Stimulated activated naive B cell treated with anti-CD40 and anti-IgM and Interleukin-4, amounts not matched to agents 10 μg/mL and 1 μg/mL and 100 μg/mL, for 72 hours (primary cell): ENCODE results near the gene HDAC10.

Source experiments
- ATAC-seq, 2 donors: fragments of 150-1000 bp; cut with Tn5 transposase; replicated peaks; 2 replicates each; pipeline ENCODE4 v1.10.0; 2021; ENCODE audit warnings: moderate library complexity in 1 of 2
- DNase-seq: peaks from one replicate; pipeline ENCODE4 v3.0.0; 2021
- H3K27ac Mint-ChIP-seq: one replicate; pipeline ENCODE4 v1.8.0; 2022; ENCODE audit warnings: mild to moderate bottlenecking, mixed read lengths
- H3K27me3 Mint-ChIP-seq, 2 donors: one replicate each; pipeline ENCODE4 v1.8.0; 2022; ENCODE audit warnings: mixed read lengths in 2 of 2
- H3K36me3 Mint-ChIP-seq, 2 donors: one replicate each; pipeline ENCODE4 v1.8.0; 2022; ENCODE audit warnings: mixed read lengths in 2 of 2, mild to moderate bottlenecking in 1 of 2
- H3K4me1 Mint-ChIP-seq, 2 donors: one replicate each; pipeline ENCODE4 v1.8.0; 2022; ENCODE audit warnings: mixed read lengths in 2 of 2, mild to moderate bottlenecking in 1 of 2
- H3K4me3 Mint-ChIP-seq, 2 donors: one replicate each; pipeline ENCODE4 v1.8.0; 2022; ENCODE audit warnings: mild to moderate bottlenecking in 2 of 2, mixed read lengths in 2 of 2, moderate library complexity in 1 of 2
- H3K9me3 Mint-ChIP-seq, 2 donors: one replicate each; pipeline ENCODE4 v1.8.0; 2022; ENCODE audit warnings: mixed read lengths in 2 of 2, mild to moderate bottlenecking in 1 of 2

The HDAC10 gene

DNA sequence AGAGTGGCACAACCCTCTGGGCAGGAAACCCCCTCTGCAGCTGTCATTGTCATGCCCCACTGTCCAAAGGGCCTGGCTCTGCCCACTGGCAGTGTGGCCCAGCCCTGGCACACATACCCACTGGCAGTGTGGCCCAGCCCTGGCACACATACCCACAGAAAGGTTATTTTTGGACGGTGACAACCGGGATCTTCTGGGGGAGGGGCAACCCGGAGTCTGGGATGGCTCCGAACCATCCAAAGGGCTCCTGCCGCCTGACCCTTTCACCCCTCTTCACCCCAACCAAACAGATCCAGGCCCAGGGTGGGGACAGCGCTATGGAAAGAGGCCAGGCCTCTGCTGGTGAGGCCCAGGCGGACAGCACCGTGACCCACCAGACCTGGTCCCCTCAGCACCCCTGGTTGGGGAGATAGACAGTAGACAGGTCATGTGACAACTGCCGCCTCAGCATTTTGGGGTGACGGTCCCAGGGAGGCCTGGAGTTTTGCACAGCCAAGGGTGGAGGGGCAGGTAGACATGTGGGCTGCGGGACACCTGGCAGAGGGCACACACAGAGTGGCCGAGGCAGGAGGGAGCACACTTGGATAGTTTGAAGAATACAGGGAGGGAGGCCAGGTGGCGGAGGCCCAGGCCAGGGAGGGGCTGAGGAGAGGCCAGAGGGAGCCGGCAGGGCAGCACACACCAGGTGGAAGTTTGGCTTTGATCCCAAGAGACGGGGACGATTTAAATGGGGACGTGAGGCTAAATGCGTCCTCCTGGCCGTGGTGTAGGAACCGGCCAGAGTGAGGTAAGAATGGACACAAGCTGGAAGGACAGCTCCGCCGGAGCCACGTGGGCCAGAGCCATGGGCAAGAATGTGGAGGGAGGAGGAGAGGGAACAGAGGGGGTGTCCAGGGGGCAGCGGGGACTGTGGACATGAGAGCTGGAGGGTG is 7.6 kb upstream of the HDAC10 start:
- peaks cover 12 to 22% of the 10 kb centered on the region in 2 donors for H3K4me1 Mint-ChIP-seq
- H3K27me3 Mint-ChIP-seq, result peaks cover 15 to 39% of the 10 kb centered on the region in 2 donors
- H3K27ac Mint-ChIP-seq, result peak overlapping the region; percentile 25
- no peaks in the 10 kb centered on the region for H3K9me3 Mint-ChIP-seq
- ATAC-seq (no peak), DNase-seq (no peak)
- peaks cover 0 to 3% of the 10 kb centered on the region in 2 donors for H3K36me3 Mint-ChIP-seq
- no peak overlapping the region for H3K4me3 Mint-ChIP-seq

DNA sequence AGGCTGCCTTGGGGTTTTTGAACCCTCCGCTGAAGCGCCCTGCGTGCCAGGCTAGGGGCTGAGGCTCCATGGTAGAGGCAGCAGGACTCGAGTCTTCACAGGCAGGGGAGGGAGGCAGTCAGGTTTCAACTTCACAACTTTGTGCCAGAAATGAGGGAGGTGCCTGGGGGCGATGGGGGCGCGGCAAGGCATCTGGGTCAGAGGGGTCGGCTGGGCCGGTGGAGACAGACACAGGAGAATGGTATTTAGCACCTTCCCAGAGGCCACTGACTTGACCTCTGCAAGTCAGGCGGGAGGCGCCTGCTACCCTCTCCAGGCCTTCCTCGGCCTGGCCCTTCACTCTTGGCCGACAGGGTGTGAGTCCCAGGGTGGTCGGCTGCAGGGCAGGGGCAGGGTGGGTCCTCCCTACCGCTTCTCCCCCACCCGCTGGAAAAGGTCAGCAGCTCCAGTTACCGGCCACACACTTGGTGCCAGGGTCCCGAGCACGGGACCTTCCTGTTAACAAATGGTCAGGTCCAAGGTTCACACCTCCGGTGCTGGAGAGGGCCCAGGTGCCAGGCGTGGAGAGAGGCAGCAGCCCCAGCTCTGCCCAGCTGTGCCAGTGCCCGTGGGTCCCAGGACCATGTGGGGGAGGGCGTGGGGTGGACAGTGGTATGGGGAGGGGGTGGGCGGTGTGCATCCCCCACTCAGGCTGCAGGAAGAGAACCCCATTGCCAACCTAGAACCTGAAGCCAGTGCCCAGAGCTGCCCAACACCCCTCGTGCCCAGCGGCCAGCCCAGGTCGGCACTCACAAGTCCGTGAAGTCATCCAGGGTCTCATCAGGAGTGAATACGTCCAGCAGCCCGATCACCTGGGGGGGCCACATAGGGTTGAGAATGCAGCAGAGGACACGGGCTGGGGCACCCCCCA is 6.6 kb upstream of the HDAC10 start:
- Mint-ChIP-seq H3K27me3 (peaks cover 15 to 30% of the 10 kb centered on the region in 2 donors), H3K27ac (no peak overlapping the region), H3K4me1 (peaks cover 7 to 15% of the 10 kb centered on the region in 2 donors), H3K36me3 (peaks cover 0 to 3% of the 10 kb centered on the region in 2 donors), H3K4me3 (no peak overlapping the region), H3K9me3 (no peaks in the 10 kb centered on the region)
- ATAC-seq (no peak), DNase-seq (no peak)

DNA sequence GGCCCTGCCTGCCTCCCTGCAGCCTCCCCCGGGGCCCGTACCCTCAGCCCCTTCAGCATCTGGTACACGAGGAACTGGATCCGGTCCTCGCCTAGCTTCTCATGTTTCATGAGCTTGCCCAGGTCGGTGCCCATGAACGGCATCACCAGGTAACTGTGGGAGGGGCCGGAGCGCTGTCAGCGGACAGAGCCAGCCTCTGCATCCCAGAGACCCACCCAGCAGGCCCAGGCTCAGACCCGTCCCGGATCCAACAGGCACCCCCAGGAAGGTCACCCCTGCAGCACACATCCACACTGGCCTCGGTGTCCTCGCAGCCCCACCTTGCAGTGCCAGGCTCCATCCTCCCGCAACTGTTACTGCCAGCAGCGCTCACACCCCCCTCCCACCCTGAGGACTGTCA is 6.0 kb upstream of the HDAC10 start:
- no peak for DNase-seq
- Mint-ChIP-seq H3K9me3 (no peaks in the 10 kb centered on the region), H3K27ac (no peak overlapping the region), H3K4me1 (peaks cover under 1 to 13% of the 10 kb centered on the region in 2 donors), H3K27me3 (peaks cover 10 to 23% of the 10 kb centered on the region in 2 donors), H3K36me3 (peaks cover 0 to 3% of the 10 kb centered on the region in 2 donors), H3K4me3 (no peak overlapping the region)
- ATAC-seq, result no peak

DNA sequence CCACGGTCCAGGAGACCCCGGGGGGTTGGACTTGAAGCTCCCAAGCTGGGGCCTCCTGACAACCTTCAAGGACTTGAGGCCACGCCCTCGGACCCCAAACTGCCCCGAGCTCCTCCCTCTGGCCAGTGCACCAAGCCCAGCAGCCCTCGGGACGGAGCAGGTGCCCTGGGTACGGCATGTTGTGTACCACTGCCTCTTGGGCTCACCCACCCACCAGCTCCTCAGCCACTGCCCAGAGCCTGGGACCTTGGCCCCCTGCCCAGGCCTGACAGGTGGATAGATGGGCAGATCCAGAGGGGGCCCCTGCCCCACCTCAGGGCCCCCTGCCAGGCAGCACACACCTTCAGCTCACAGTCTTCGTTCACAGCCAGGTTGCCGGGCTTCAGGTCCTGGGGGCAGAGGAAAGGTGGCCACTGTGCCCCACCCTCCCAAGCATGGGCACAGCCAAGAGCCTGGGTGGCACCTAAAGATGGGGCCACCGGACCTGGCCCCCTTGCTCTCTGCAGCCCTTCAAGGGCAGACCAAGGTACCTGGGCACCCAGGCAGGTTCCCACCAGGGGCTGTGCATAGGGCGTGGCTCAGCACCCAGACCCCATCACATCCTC is 5.3 kb upstream of the HDAC10 start:
- peaks cover 0 to 17% of the 10 kb centered on the region in 2 donors for H3K4me1 Mint-ChIP-seq
- ATAC-seq, result no peak
- peaks cover 0 to 3% of the 10 kb centered on the region in 2 donors for H3K36me3 Mint-ChIP-seq
- no peak overlapping the region for H3K4me3 Mint-ChIP-seq
- no peaks in the 10 kb centered on the region for H3K9me3 Mint-ChIP-seq
- peak overlapping the region; percentile 20 for H3K27ac Mint-ChIP-seq
- H3K27me3 Mint-ChIP-seq, result peaks cover 8 to 20% of the 10 kb centered on the region in 2 donors
- no peak for DNase-seq

DNA sequence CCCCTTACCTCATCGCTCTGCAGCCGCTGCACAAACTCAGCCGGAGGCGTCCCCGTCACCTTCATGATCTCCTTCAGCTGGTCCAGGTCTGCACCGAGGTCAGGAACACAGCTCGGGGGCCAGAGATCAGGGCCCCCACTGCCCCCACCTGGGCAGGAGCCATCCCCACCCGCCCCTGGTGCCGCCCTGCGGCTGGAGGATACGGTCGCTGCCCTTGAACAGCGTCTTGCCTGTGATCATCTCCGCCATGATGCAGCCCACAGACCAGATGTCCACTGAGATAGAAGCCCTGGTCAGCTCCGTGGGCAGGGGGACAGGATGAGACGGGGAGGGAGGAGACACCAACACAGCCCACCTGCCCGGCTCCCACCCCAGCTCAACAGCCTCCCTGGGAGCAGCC is 4.5 kb upstream of the HDAC10 start:
- ATAC-seq, result no peak
- Mint-ChIP-seq H3K27me3 (peaks cover 8 to 20% of the 10 kb centered on the region in 2 donors), H3K4me3 (no peak overlapping the region), H3K9me3 (no peaks in the 10 kb centered on the region), H3K4me1 (peaks cover 0 to 18% of the 10 kb centered on the region in 2 donors), H3K36me3 (peaks cover 0 to 3% of the 10 kb centered on the region in 2 donors), H3K27ac (no peak overlapping the region)
- DNase-seq, result no peak

DNA sequence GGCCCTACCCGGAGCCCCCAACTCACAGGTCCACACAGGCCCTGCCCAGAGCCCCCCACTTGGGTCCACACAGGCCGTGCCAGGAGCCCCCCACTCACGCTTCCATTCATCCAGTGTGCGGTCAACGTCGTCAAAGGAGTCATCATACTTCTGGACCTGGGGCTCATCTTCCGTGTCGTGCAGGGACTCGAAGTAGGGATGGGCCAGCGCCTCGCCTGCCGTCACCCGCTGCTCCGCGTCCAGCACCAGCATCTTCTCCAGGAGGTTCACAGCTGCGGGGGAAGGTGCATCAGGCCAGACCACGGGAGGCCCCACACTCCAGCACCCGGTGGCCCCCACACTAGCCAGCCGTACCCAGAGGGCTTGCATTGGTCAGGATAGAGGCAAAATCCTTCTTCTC is 4.0 kb upstream of the HDAC10 start:
- no peak overlapping the region for H3K4me3 Mint-ChIP-seq
- ATAC-seq (no peak), DNase-seq (no peak)
- H3K27me3 Mint-ChIP-seq, result peaks cover 8 to 19% of the 10 kb centered on the region in 2 donors
- H3K27ac Mint-ChIP-seq, result no peak overlapping the region
- H3K36me3 Mint-ChIP-seq, result peaks cover 0 to 3% of the 10 kb centered on the region in 2 donors
- no peaks in the 10 kb centered on the region for H3K9me3 Mint-ChIP-seq
- H3K4me1 Mint-ChIP-seq, result peaks cover 3 to 22% of the 10 kb centered on the region in 2 donors

DNA sequence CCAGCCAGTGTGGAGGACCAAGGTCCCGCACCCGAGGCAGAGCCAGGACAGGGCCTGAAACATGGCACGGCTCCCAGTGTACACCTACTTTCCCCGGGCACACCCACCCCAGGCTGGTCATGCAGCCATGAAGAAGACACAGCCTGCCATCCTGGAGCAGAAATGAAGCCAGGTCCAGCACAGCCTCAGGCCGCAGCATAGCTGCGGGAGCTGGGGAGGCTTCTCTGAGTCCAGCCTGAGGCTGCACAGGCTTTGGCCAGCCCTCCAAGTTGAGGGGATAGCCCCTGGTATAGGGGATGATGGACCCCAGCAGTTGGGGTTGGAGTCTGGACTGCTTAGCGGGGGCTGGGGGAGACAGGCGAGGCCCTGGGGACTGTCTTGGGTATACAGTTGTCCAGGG is 2.9 kb upstream of the HDAC10 start:
- ATAC-seq (no peak), DNase-seq (no peak)
- Mint-ChIP-seq H3K9me3 (no peaks in the 10 kb centered on the region), H3K4me1 (peaks cover 4 to 27% of the 10 kb centered on the region in 2 donors), H3K4me3 (no peak overlapping the region), H3K27me3 (peaks cover 5 to 7% of the 10 kb centered on the region in 2 donors), H3K27ac (no peak overlapping the region), H3K36me3 (peaks cover 1 to 3% of the 10 kb centered on the region in 2 donors)

DNA sequence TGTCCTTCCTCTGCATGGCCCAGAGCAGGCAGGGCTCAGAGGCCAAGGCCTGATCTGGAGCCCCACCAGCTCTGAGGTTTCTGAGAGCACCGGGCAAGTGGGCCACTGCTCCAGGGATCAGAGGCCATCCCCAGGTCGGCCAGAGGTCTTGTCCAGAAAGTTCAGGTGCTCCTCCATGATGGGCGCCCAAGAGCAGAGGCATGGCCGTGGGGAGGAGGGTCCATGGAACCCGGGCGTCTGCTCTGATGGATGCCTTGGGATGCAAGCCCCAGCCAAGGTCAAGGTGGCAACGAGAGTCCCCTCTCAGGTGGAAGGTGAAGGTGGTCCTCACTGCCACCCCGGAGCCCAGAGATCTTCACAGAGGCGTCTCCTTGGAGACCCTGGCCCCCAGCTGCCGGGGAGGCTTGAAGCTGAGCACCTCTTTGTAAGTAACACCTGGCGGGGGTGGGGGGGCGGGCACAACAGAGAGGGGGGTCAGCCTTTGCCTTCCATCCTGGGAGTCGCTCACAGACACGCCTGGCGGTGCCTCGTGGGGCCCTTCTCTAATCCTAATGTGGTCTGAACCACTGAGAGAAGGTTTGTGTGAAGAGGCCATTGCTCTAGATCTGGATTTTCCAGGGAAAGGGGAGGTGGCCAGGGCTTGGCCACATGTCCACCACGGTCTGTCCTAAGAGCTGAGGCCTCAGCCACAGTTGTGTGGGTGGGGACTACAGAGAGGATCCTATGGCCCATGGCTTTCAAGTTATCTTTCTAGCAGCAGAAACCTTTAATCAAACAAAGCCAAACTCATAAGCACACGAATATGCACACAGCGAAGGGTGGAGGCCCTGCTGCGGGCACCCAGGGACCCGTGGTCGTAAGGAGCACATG is 2.2 kb upstream of the HDAC10 start:
- Mint-ChIP-seq H3K4me3 (no peak overlapping the region), H3K9me3 (no peaks in the 10 kb centered on the region), H3K4me1 (peaks cover 4 to 23% of the 10 kb centered on the region in 2 donors), H3K27ac (no peak overlapping the region), H3K27me3 (peaks cover 0 to under 1% of the 10 kb centered on the region in 2 donors), H3K36me3 (peaks cover 1 to 3% of the 10 kb centered on the region in 2 donors)
- ATAC-seq, result no peak
- no peak for DNase-seq

DNA sequence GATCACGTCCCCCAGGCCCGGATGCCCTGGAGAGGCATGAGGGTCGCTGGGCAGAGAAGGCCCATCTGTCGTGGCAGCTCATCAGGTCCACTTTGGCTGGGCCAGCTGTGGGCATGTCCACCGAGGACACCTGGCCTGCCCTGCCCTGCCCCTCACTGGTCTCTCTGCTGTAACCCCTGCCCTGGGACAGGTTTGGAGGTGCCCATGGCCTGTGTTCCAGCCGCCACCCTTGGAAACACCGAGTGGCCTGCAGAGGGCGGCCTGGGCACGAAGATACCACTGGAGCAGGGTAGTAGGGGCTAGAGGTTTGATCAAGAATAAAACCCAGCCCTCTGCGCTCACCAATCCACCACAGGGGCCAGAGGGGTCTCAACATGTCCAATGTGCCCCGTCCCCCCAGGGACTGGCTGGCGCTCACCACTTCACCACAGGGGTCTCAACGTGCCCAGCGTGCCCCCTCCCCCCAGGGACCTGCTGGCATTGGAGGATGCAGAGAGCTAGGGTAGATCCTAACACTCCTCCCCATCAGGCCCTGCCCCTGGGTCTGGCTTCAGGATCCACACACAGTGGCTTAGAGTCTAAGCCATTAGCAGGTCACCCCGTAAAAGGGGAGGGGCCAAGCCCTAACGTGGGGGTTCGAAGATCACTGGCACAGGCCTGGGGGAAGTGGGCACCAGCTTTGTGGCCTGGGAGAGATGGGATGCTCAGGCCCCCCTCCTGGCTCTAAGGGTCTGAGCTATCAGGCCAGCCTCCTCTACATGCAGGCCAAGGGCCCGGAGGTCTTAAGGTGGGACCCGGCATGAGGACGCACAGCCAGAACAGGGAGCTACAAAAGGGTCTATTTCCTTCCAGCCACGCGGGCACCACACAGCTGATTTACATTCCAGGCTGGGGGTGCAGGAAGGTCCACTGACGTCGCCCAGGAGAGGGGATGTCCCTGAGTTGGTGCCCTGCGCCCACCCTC is 1.3 kb upstream of the HDAC10 start:
- H3K4me3 Mint-ChIP-seq, result peak overlapping the region; percentile 46 to 87
- no peaks in the 10 kb centered on the region for H3K27me3 Mint-ChIP-seq
- H3K36me3 Mint-ChIP-seq, result peaks cover 6 to 9% of the 10 kb centered on the region in 2 donors
- peaks cover 10 to 30% of the 10 kb centered on the region in 2 donors for H3K4me1 Mint-ChIP-seq
- no peaks in the 10 kb centered on the region for H3K9me3 Mint-ChIP-seq
- H3K27ac Mint-ChIP-seq, result no peak overlapping the region
- ATAC-seq (peak; percentile 76 to 77), DNase-seq (peak; percentile 68)

DNA sequence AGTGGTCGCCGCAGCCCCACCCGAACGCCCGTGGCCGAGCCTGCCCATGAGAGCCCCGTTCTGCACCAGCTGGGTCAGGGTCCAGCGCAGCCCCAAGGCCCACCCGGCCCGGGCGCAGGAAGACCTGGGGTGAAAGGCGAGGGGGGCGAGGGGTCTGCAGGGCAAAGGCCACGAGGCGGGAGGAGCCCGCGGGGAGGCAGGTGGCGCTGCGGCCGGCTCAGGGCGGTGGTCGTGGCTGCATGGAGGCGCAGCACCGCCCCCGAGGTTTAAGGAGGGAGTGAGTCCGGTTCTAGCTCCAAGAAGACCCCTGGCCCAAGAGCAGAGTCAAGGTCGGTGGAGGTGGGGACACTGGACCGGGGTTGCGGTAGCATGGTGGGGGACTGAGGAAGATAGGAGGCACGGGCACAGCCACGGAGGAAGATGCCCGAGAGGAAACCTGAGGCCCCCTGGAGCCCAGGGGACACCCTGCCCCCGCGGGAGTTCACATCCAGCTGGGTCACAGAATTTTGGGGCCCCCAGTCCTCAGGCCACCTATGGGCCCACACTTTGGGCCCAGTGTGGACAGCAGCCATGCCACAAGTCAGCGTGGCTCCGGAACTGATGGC is 514 bp upstream of the HDAC10 start:
- Mint-ChIP-seq H3K9me3 (no peaks in the 10 kb centered on the region), H3K4me1 (peaks cover 13 to 34% of the 10 kb centered on the region in 2 donors), H3K4me3 (peak overlapping the region; percentile 46 to 87), H3K27ac (no peak overlapping the region), H3K27me3 (no peaks in the 10 kb centered on the region), H3K36me3 (peaks cover 10 to 11% of the 10 kb centered on the region in 2 donors)
- DNase-seq (no peak), ATAC-seq (peak; percentile 3 to 11)

DNA sequence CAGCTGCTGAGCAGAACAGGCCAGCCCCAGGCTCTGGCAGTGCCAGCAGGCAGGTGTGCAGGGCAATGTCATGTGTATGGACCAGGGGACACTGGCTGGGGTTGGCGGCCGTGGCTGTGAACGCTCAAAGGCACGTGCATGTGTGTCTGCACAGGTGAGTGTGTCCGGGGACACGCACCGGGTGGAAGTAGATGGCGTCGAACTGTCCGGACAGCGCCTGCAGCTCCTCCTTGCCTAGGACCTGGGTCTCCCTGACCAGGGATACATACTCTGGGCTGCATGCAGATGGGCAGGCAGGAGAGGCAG is 863 bp downstream of the HDAC10 start:
- Mint-ChIP-seq H3K4me3 (peak overlapping the region; percentile 85 to 87), H3K27me3 (no peaks in the 10 kb centered on the region), H3K4me1 (peaks cover 13 to 43% of the 10 kb centered on the region in 2 donors), H3K36me3 (peaks cover 10% of the 10 kb centered on the region in 2 donors), H3K27ac (peak overlapping the region; percentile 9), H3K9me3 (no peaks in the 10 kb centered on the region)
- no peak for ATAC-seq
- DNase-seq, result no peak
